HG02870 (cell line): ENCODE measurements around the gene CFAP61.
A peak's percentile ranks its signal among the peaks of the same experiment; 100 is the strongest.

Experiments used
- ATAC-seq: cut with Tn5 transposase; IDR thresholded peaks from one replicate; pipeline ENCODE4 v1.9.1; 2021; ENCODE audit warnings: mild to moderate bottlenecking, moderate library complexity; ENCODE audit not compliant: unreplicated experiment

CFAP61 gene

DNA sequence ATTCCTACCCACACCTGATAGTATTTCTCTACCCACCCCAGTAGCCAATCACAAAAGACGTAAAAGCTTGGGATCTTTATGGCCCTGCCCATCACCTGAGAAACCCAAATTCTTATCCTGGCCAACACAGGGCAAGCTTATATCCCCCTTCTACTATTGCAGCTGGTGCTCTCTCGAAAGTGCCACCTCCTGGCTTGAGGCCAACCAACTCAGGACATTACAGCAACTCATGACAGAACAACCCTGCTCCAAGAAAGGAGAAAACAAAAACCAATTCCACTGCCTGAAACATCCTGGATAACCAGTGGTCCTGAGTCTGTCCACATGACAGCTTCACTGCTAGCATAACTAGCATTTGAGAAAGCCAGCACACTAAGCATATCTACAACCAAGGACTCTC is 97.9 kb downstream of the CFAP61 start:
- ATAC-seq, result no peak

DNA sequence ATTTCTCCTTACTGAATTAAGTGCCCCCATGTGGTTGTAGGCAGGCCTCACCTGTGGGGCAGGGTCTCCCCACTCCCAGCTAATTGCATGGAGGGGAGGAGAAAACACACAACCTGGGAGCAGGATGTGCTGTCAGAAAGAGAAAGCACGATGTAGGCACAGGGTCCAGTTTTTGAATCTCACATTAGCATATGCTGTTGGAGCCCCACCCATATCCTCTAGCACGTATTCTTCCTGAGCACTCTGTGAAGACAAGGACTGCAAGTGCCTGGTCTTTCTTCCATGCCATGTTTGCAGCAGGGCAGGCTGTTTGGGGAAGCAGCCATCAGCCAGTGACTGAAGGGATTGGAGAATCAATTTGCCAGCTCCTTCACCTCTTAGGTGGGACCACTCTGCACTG is 108.2 kb downstream of the CFAP61 start:
- ATAC-seq, result no peak

DNA sequence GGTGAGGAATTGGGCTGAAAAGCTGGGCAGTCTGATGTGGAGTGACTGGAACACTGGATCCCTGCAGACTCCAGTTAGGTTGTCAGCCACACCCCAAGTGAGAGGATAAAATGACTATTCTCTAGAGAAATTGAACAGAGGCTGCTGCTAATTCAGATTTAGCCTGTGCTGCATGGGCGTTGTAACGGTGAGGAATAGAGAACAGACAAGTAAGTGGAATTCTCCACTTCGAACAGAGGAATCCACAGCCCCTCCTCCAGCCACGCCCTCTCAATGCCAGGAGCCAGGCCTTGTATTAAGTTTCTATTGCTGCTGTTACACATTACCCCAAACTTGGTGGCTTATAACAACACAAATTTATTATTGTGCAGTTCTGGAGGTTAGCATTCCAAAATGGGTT is 109.3 kb downstream of the CFAP61 start:
- no peak for ATAC-seq

DNA sequence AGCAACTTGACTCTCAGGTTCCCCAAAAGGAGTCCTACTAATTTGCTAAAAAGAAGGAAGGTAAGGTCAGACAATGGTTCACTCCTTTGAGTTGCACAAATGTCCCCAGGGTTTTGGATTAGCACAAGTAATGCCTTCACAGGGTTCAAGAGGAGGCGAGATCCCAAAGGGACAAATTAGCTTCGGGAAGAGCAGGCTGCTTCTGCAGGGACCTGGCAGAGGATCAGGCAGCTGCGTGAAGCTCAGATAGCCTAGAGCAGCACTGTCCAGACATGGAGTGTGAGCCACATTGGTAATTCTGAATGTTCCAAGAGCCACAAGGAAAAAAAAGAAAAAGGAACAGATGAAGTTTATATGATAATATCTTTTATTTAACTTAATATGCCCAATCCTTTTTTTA is 115.4 kb downstream of the CFAP61 start:
- no peak for ATAC-seq

DNA sequence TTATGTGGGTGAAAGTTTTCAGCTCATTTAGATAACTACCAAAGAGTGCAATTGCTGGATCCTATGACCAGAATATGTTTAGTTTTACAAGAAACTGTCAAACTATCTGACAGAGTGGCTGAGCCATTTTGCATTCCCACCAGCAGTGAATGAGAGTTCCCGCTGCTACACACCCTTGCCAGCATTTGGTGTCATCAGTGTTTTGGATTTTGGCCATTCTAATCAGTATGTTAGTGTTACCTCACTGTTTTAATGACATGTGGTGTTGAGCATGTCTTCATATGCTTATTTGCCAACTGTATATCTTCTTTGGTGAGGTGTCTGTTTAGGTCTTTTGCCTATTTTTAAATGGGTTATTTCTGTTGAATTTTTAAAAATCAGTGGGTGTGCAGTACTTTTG is 120.9 kb downstream of the CFAP61 start:
- no peak for ATAC-seq

DNA sequence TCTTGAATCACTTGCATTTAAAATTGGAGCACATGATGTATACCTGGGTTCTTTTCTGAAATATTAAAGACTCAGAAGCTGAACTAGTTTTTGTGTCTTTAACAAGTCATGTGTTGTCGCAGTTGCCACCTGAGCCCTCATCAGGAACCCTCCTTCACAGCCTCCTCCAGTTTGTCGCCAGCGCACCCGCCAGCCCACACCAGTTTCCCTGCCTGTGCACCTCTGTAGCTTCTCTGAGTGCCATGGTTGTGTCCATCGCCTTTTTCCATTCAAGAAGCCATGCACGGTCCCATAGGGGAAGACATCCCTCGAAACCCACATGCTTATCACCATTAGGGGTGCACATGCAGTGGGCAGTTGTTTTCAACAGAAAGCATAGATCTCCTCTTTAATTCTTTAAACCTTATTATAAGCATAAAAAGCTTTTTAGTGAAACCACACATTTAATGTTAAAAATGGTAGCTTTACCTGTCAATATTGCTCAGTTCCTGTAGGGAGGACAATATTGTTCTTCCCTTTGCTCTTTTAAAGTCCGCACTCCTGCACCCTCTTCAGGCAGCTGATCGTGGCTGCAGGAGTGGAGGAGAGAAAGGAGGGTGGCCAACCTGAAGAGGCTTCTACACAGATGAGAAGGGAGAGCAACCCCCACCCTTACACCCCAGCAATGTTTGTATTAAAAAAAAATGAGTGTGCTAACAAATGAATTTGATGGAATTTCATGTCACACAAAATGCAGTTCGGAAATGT is 121.9 kb downstream of the CFAP61 start:
- no peak for ATAC-seq

DNA sequence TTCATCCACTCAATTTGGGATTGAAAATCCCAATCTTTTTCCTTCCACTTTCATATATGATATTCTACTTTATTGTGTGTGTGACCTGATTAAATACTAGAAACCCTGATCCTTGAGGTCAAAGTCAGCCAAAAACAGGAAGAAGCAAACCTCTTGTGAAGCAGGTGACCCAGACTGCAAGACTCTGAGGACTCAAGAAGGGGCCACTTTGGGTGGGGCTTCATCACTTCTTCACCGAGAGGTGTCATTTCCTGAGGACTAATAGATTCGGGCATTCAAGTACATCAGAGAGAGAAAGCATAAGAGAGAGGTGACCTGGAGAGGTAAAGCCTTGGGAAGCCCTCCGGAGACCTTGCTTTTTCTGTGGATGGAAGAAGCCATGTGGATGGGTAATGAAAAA is 129.0 kb downstream of the CFAP61 start:
- no peak for ATAC-seq

DNA sequence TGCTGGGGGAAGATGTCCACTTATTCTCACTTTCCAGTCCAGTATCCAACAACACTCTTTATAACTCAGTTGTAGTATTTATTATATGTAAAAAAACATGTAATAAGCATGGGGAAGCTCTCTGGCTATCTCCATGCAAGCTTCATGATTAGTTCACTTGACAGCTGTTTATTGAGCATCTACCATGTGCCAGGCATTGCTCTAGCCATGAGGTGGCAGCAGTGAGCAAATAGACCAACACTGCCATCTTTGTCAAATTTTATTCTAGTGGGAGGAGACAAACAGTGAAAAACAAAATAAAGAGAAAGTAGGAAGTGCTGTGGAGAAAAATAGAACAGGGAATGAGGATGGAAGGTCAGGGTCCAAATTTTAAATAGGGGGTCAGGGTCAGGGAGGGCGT is 131.8 kb downstream of the CFAP61 start:
- ATAC-seq, result no peak

DNA sequence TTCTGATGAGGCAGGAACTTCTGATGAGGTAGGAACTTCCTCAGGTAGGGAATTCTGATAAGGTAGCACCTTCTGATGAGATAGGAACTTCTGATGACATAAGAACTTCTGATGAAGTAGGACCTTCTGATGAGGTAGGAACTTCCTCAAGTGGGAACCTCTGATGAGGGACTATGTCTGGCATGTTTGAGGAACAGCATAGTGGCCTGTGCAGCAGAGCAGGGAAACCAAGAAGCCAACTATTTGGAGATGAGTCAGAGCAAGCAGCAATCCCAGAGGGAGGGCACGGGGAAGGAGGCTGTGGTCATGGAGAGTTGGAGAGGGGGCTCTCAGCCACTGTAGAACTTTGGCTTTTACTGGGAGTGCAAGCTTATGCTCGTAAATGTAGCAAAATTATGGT is 132.4 kb downstream of the CFAP61 start:
- ATAC-seq, result no peak

DNA sequence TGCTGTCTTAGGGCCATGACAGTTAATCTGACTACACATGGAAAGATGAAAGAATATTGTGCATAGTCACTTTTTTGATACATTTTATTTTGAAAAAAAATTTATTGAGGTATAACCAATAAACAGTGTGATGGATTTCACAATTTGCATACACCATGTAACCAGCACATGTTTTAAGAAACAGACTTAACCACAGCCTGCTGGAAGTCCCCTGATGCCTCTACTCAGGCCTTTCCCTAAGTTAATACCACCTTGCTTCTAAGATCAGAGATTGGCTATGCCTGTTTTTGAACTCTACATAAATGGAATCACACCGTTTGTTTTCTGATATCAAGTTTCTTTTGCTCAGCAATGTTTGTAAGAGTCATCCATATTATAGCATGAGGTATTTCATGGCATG is 136.3 kb downstream of the CFAP61 start:
- peak; percentile 72 for ATAC-seq

DNA sequence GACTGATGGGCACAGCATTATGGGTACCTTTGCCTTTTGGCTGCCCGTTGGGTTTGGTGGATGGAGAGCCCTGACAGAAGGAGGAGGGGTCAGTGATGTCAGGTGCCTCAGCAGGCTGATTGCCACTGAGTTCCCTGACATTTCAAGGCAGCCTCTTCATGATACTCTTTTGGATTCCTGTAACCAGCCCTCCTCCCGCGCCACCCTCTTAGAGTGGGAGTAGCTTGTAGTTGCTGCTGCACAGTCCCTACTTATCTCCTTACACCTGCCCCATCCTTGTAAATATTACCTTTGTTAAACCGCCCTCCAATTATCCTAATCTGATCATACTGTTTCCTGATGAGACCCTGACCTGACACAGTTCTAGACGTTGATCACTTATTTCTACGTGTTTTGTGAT is 140.0 kb downstream of the CFAP61 start:
- ATAC-seq, result no peak

DNA sequence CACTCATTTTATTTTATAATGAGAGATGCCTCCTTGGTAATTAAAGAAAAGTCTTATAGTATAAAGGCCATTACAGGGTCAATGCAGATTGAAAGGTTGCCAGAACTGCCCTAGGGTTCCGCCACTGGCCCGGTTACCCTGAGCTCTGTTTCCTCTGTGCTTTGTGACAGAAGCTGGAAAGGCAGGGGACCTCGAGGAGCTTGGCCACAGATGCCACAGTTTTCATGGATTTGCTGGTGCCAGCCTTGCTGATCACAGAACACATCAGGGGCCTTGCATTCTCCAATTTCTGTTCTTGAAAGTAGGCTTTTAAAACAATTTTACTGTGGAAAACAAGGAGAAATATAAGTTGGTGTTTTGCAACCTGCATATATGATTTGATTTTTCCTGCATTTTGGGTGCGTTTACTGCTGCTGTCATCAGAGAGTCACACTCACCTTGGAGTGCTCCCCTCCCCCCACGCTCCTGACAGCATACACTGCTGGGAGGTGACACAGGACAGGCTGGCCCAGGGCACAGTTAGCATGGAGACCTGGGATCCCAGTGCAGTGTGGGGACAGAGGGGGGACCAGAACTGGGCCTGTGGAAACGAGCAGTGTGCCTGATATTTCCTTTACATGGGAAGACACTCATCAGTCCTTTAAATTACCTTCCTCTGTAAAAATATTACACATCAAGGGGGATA is 142.8 kb downstream of the CFAP61 start:
- ATAC-seq, result no peak

DNA sequence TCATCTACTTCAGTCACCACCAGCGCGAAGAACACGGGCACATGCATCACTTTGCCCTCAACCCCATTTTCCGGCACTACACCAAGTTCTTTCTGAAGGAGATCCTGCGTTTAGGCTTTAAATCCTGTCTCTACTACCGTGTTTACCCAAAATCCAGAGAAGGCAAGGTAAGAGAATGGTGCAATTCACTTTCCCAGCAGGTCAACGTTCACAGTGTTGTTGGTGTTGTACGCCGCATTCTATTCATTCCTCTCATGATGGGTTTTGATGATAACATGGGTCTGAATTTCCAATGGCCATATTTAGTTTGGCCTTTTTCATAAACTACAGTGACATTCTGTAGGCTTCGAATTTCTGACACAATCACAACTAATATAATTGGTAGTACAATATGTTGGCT is 144.3 kb downstream of the CFAP61 start:
- ATAC-seq, result no peak

DNA sequence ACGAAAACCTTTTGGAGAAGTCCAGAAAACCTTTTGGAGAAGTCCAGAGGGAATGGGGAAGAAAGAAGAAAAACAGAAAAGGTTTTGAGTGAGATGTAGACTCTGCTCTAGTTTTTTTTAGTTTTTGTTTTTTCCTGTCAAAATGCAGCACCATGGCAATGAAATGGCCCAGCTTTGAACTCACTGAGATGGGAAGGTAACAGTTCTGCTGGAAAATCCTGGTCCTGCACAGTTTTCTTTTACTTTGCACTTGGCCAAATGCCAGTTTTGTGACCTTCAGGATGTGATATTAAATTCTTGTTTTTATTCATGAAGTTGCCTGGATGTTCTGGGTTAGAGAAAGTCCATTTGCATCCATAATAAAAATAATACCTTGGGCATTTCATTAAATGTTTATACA is 145.7 kb downstream of the CFAP61 start:
- no peak for ATAC-seq

DNA sequence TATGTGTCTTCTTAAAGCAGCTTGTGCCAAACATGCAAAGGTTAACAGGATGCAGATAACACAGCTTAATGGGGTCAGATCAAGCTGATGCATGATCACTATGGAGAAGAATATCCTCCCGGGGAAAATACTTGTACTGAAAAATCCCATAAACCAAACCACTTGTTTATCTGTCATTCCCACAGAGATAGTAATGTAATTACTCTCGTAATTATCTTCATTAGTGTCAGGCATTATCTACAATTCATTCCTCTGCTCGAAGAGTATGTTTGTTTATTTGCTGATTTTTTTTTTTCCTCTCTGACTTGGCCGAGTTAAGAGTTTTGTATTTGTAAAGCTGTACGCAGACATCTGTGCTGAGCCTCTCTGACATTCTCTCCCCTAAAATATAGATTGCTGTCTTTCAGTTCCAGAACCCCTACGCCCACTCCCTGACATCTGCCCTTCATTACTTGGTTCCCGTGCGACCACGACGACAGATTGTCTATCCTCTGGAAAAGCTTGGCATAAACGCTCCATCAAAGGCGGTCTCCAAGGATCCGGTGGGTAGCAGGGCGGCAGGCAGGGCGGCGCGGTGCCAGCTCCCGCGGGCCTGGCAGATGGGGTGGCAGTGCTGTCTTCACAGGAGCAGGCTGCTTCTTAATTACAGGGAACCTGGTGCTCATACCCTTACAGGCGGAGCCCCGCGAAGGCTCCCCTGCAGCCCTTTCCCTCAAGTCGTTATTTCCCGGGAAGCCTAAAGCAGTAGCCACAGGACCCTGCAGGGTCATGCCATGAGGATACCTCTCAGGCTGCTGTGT is 147.2 kb downstream of the CFAP61 start:
- no peak for ATAC-seq

DNA sequence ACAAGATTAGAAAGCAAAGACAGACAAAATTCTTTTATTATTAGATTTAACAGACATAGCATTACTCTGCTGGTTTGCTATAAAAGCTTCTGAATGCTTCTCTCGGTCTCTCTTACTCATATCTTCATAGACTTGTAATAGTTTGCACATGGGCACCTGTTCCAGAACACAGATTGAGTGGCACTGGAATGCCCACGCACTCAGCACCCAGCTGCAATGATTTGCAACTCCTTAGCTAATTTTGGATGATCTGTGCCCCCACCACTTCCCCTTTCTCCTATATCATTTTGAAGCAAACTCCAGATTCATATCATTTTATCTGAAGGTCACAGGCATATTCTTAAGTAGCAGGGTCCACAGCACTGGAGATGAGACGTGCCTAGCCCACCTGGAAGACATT is 148.8 kb downstream of the CFAP61 start:
- ATAC-seq, result no peak

DNA sequence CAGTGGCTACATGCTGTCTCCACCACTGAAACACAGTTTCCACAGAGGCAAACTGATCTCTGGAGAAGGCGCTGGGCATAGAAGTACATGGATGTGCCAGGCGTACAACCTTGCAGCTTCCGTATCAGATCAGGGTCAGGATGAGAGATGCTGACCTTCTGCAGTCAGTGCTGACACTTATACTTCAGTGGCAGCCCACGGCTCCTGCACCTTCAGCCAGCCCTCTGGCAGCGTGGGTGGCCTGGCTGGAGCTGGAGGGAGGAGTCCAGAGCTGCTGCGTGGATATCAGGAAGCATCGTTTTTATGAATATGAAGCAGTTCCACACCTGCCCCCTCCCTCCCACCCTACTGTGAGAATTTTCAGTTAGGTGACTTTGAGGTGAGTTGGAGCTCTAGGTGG is 149.3 kb downstream of the CFAP61 start:
- ATAC-seq, result no peak

DNA sequence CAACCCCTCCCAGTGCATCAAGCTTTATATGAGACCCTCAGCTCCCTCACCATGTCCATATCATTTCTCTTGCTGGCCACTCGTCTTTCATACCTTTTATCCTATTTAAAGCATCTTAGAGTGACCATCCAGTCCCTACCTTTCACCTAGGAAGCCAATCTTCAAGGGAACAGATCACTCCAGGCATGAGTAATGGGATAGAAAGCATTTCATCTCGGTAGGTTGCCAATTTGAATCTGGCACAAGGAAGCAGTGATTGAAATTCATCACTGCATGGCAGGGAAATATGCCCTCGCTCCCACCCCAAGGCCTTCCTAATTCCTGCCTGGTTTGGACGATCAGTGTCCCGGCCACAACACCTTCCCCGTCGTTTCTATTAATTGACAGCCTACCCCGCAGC is 150.4 kb downstream of the CFAP61 start:
- ATAC-seq, result no peak

DNA sequence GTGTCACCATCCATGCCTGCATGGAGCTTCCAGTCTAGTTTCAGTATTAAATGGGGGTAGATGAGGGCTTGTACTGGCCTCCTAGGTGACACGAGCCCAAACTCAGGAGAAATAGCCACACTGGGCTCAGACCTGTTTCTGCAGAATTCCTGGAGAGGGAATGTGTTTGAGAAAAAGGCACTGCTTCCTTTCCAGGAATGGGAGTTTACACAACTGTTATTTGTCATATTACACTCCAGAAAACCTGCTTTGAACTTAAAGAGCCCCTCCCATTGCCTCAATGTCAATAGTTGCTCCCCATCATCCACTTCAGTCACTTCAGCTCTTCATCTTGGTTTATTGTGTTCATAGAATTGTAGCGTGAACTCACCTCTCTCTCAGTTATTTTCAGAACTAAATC is 151.5 kb downstream of the CFAP61 start:
- no peak for ATAC-seq

DNA sequence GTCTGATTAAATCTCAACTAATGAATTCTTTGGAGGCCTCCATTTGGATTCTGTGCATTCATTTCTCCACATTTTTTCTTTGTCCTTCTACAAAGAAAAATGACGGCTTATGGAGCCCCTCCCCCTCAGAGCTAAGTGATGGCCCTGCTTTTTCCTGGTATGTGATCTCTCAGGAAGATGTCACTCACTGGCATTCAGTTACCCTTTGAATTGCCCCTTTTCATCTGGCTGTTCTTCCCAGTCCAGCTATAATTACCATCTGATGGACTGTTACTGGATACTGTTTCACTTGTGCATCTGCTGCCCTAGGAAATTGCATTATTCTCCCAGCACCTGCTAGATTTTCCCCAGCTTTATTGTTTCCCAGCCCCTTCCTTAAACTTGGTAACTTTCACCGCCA is 151.9 kb downstream of the CFAP61 start:
- no peak for ATAC-seq

DNA sequence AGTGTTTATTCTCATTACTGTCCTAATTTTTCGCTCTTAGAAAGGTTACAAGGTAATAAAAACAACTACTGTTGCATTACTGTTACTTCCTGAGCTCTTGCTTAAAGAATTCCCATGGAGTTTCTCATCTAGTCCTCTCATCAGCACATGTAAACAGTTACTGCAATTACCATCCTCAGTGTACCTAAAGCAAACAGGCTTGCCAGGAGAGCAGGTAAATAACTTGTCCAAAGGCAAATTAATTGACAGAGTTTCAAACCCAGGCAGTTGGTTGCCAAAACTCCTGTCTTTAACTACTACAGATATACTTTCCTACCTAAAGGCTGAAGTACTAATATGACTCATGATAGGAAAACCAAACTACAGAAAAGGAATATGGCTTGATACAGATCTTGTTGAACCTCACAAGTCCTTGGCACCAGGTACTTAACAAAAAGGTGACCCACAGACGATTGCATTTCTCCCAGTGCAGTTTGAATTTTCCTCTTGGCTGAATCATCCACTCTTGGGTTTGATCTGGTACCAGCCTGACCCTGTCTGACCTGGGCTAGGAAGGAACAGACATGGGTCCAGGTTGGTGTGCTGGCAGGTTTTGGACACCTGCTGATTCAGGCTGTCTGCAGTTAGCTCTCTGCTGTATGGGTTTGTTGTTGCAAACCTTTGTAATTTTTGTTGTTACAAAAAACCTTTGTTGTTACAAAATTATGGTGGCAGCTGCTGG is 153.0 kb downstream of the CFAP61 start:
- ATAC-seq, result no peak
